ENCODE data around the gene ITGB4. TPM values are rescaled to one million over a fixed set of nuclear protein-coding genes. Genes with fewer than 3 reads are reported as not detected.

Gene ITGB4
- total and polyA plus RNA-seq, 10 of the 15 experiments (the other 5 are each of a cell fraction or from before 2014, with no cell fraction given): 0.06 to 1.6 (median 0.27) TPM; not detected in 2

DNA sequence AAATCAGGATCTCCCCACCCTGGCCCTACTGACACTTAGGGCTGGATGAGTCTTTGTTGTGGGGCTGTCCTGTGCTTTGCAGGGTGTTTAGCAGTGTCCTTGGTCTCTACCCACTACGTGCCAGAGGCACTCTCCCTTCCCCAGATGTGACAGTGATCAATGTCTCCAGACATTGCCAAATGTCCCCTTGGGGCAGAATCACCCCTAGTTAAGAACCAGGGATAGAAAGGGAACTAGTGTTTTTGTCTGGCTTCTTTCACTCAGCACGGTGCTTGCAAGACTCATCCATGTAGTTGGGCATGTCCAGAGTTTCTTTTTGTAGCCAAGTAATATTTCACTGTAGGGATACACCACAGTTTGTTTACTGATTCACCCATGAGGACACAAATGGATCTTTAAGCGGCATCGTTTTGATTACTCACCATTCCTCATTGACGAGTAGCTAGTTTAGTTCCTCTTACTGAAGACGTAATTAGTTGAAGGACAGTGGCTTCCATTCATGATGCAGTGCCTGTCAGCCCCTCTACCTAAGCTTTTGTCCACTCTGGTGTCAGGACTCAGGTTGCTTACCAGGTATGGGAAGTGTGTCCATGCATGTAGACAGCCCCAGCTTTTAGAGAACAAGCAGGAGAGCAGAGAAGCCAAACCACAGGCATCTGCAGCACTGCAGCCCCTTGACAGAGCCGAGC is 26.0 kb upstream of the ITGB4 start:
- Histone ChIP-seq H3K4me1 (ENCODE audit: control insufficient read depth, insufficient read depth, low read length) (peaks cover 10% of the 10 kb centered on the region), H3K79me2 (ENCODE audit: control insufficient read depth, insufficient read depth, low read length) (peaks cover 10% of the 10 kb centered on the region), H2AFZ (ENCODE audit: control insufficient read depth, low read depth, low read length) (no peak overlapping the region), H3K4me3 (no peak overlapping the region), H4K20me1 (ENCODE audit: control insufficient read depth, insufficient read depth) (no peaks in the 10 kb centered on the region), H3K9ac (ENCODE audit: control insufficient read depth, insufficient read depth, low read length) (no peak overlapping the region), H3K9me3 (replicated peaks; ENCODE audit: control insufficient read depth, insufficient read depth, low read length) (no peaks in the 10 kb centered on the region), H3K4me2 (ENCODE audit: control insufficient read depth, insufficient read depth) (no peak overlapping the region), H3K27ac (ENCODE audit: control insufficient read depth, insufficient read depth) (no peak overlapping the region), H3K27me3 (replicated peaks in 1 of 2; ENCODE audit: control insufficient read depth in 2 of 2, insufficient read depth in 2 of 2, low read length in 1 of 2) (no peaks in the 10 kb centered on the region), H3K36me3 (ENCODE audit: control insufficient read depth in 2 of 2, insufficient read depth in 2 of 2, low read length in 1 of 2) (peaks cover 25 to 29% of the 10 kb centered on the region in 2 experiments)
- TF ChIP-seq ASH2L (IDR thresholded peaks at IDR 0.05; ENCODE audit: borderline replicate concordance, low read depth) (no peak), STAT3 (IDR thresholded peaks at IDR 0.05; ENCODE audit: low read depth, low read length) (no peak), KAT2A (conservative IDR thresholded peaks at IDR 0.05; ENCODE audit: control insufficient read depth, low read depth, low read length) (no peak), ETV6 (conservative IDR thresholded peaks at IDR 0.05 in 1 of 2, IDR thresholded peaks at IDR 0.05 in 1 of 2; ENCODE audit: borderline replicate concordance in 1 of 2, low read depth in 1 of 2) (no peak), NFYB (IDR thresholded peaks at IDR 0.05; ENCODE audit: insufficient read depth, low read depth, low read length) (no peak)
- ATAC-seq: no peak
- POLR2A ChIA-PET: no interaction called here
- no TSS peak for BruUV-seq (replicated peaks)
- no peak for DNase-seq (ENCODE audit: low read depth, low spot score)
- CTCF ChIA-PET: interaction anchor here (0.7 to 1.5 kb wide), 4 partner anchors 8 to 489 kb away, joined by 3 to 5 read pairs (median 4); no protein-coding TSS in a partner anchor
- RAD21 ChIA-PET (ENCODE audit: unreplicated experiment): no interaction called here
- in situ Hi-C loops (cut with MboI): no loop called here
- 97% methylated on average over 7 of the region's 7 CpGs for WGBS (ENCODE audit: insufficient coverage, insufficient replicate concordance, low lambda C conversion rate, missing lambda C conversion rate)
- no peak for FAIRE-seq
- intact Hi-C loops (cut with micrococcal nuclease; ENCODE audit: unreplicated experiment): no loop called here
- SMC1A ChIA-PET (ENCODE audit: uncharacterized antibody, unreplicated experiment): interaction anchor here (0.6 to 1.1 kb wide), 2 partner anchors 9 to 53 kb away, joined by 4 read pairs; no protein-coding TSS in a partner anchor

DNA sequence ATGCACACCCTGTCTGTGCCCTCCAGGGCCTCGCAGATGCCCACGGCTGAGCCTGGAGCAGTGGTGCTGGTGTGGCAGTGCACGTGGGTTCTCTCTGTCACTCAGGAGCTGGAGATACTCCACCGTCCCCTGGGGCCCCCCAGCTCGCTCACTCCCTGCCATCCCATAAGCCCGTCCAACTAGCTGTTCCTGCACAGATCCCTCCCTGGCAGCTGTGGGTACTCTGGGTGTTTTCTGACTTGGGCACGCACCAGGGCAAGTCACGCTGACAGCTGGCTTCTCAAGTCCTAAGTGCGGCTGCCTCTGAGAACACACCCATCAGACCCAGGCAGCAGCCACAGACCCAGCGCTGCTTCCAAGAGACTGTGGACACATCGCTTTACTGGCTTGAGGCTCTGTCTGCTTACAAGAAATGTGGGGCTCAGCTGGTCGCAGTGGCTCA is 25.4 kb upstream of the ITGB4 start:
- FAIRE-seq: no peak
- POLR2A ChIA-PET: no interaction called here
- no peak for TF ChIP-seq ESRRA (IDR thresholded peaks at IDR 0.05; ENCODE audit: low read length)
- TF ChIP-seq, protein P1, sequence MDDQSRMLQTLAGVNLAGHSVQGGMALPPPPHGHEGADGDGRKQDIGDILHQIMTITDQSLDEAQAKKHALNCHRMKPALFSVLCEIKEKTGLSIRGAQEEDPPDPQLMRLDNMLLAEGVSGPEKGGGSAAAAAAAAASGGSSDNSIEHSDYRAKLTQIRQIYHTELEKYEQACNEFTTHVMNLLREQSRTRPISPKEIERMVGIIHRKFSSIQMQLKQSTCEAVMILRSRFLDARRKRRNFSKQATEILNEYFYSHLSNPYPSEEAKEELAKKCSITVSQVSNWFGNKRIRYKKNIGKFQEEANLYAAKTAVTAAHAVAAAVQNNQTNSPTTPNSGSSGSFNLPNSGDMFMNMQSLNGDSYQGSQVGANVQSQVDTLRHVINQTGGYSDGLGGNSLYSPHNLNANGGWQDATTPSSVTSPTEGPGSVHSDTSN (IDR thresholded peaks at IDR 0.05; ENCODE audit: insufficient replicate concordance, low read depth, low read length): no peak
- TF ChIP-seq CHD2 (IDR thresholded peaks at IDR 0.05; ENCODE audit: borderline replicate concordance, low read depth, low read length): no peak
- TF ChIP-seq, protein P2, sequence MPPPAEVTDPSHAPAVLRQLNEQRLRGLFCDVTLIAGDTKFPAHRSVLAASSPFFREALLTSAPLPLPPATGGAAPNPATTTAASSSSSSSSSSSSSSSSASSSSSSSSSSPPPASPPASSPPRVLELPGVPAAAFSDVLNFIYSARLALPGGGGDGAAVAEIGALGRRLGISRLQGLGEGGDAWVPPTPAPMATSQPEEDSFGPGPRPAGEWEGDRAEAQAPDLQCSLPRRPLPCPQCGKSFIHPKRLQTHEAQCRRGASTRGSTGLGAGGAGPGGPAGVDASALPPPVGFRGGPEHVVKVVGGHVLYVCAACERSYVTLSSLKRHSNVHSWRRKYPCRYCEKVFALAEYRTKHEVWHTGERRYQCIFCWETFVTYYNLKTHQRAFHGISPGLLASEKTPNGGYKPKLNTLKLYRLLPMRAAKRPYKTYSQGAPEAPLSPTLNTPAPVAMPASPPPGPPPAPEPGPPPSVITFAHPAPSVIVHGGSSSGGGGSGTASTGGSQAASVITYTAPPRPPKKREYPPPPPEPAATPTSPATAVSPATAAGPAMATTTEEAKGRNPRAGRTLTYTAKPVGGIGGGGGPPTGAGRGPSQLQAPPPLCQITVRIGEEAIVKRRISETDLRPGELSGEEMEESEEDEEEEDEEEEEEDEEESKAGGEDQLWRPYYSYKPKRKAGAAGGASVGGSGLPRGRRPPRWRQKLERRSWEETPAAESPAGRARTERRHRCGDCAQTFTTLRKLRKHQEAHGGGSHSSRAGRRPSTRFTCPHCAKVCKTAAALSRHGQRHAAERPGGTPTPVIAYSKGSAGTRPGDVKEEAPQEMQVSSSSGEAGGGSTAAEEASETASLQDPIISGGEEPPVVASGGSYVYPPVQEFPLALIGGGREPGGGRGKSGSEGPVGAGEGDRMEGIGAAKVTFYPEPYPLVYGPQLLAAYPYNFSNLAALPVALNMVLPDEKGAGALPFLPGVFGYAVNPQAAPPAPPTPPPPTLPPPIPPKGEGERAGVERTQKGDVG (CRISPR knock-in tag; IDR thresholded peaks at IDR 0.05): no peak
- no peak for TF ChIP-seq HCFC1 (IDR thresholded peaks at IDR 0.05; ENCODE audit: low read length)
- no peak for TF ChIP-seq ATF7 (IDR thresholded peaks at IDR 0.05; ENCODE audit: low read depth)
- TF ChIP-seq SMAD5 (IDR thresholded peaks at IDR 0.05; ENCODE audit: low read depth): no peak

More for the DNA sequence above, 25.4 kb upstream of the ITGB4 start:
- Histone ChIP-seq H3K36me3 (ENCODE audit: control insufficient read depth in 2 of 2, insufficient read depth in 2 of 2, low read length in 1 of 2) (peaks cover 27 to 33% of the 10 kb centered on the region in 2 experiments), H3K27me3 (replicated peaks in 1 of 2; ENCODE audit: control insufficient read depth in 2 of 2, insufficient read depth in 2 of 2, low read length in 1 of 2) (no peaks in the 10 kb centered on the region), H4K20me1 (ENCODE audit: control insufficient read depth, insufficient read depth) (no peaks in the 10 kb centered on the region), H2AFZ (ENCODE audit: control insufficient read depth, low read depth, low read length) (no peak overlapping the region), H3K4me3 (no peak overlapping the region), H3K9ac (ENCODE audit: control insufficient read depth, insufficient read depth, low read length) (no peak overlapping the region), H3K79me2 (ENCODE audit: control insufficient read depth, insufficient read depth, low read length) (peaks cover 4% of the 10 kb centered on the region), H3K4me1 (ENCODE audit: control insufficient read depth, insufficient read depth, low read length) (peaks cover 4% of the 10 kb centered on the region), H3K4me2 (ENCODE audit: control insufficient read depth, insufficient read depth) (no peak overlapping the region), H3K9me3 (replicated peaks; ENCODE audit: control insufficient read depth, insufficient read depth, low read length) (no peaks in the 10 kb centered on the region), H3K27ac (ENCODE audit: control insufficient read depth, insufficient read depth) (no peak overlapping the region)
- no peak for DNase-seq (ENCODE audit: low read depth, low spot score)
- 98% methylated on average over 12 of the region's 12 CpGs for WGBS (ENCODE audit: insufficient coverage, insufficient replicate concordance, low lambda C conversion rate, missing lambda C conversion rate)
- no TSS peak for BruUV-seq (replicated peaks)
- ChIA-PET SMC1A (ENCODE audit: uncharacterized antibody, unreplicated experiment) (interaction anchor here (0.6 to 1.1 kb wide), 2 partner anchors 9 to 52 kb away, joined by 4 read pairs; no protein-coding TSS in a partner anchor), RAD21 (ENCODE audit: unreplicated experiment) (no interaction called here), CTCF (interaction anchor here (0.7 to 1.5 kb wide), 4 partner anchors 9 to 490 kb away, joined by 3 to 5 read pairs (median 4); no protein-coding TSS in a partner anchor)
- in situ Hi-C loops (cut with MboI) (no loop called here), intact Hi-C loops (cut with micrococcal nuclease; ENCODE audit: unreplicated experiment) (no loop called here)
- no peak for ATAC-seq
